Measurements from ENCODE around the gene ACTL9. TPM values are rescaled to one million over a fixed set of nuclear protein-coding genes. Genes with fewer than 3 reads are reported as not detected.

Gene ACTL9
- total and polyA plus RNA-seq, 2 experiments from 2014 or later = not detected

DNA sequence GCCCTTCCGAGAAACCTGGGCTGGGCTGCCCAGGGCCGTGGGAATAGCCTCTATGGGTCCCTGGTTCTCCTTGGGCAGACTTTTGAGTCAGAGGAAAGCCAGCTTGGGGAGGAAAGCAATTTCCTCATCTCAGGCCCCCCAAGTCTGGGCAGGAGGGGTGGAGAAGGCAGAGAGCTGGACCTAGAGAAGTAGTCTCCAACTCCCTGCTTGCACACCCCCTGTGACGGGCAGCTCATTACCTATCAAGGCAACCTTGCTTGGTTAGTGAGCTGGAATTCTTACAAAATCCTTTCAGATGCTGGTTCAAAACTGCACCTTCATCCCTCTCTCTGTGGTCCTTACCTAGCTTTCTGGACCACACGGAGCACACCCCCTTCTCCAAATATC, 33.9 kb downstream of the ACTL9 start:
- Histone ChIP-seq H2AFZ (no peak overlapping the region), H3K4me2 (no peak overlapping the region), H3K36me3 (ENCODE audit: insufficient read depth) (no peaks in the 10 kb centered on the region), H3K9me2 (ENCODE audit: insufficient read depth) (no peaks in the 10 kb centered on the region), H3K27me3 (ENCODE audit: insufficient read depth) (no peaks in the 10 kb centered on the region), H3F3A (replicated peaks; ENCODE audit: low read depth) (no peaks in the 10 kb centered on the region), H3K27ac (ENCODE audit: low read depth) (no peak overlapping the region), H3K4me3 (no peak overlapping the region), H3K79me2 (replicated peaks; ENCODE audit: insufficient read depth) (no peaks in the 10 kb centered on the region), H3K4me1 (ENCODE audit: insufficient read depth) (no peaks in the 10 kb centered on the region), H4K20me1 (replicated peaks; ENCODE audit: insufficient read depth) (no peaks in the 10 kb centered on the region)
- DNase-seq (ENCODE audit: low spot score) (no peak), ATAC-seq (no peak)
- TF ChIP-seq NANOG (IDR thresholded peaks at IDR 0.05; ENCODE audit: borderline replicate concordance) (no peak), POLR2AphosphoS5 (IDR thresholded peaks at IDR 0.05; ENCODE audit: low read depth) (no peak), ZNF114 (CRISPR knock-in tag; IDR thresholded peaks at IDR 0.05) (no peak), JUNB (IDR thresholded peaks at IDR 0.05; ENCODE audit: unreplicated experiment) (no peak), ZNF331 (CRISPR knock-in tag; IDR thresholded peaks at IDR 0.05; ENCODE audit: low read depth) (no peak), EZH2 (IDR thresholded peaks at IDR 0.05; ENCODE audit: low read depth, unreplicated experiment) (no peak), STAT1 (IDR thresholded peaks at IDR 0.05; ENCODE audit: unreplicated experiment) (no peak), CREB1 (CRISPR knock-in tag; IDR thresholded peaks at IDR 0.05; ENCODE audit: low read depth) (no peak), EZH2phosphoT487 (IDR thresholded peaks at IDR 0.05; ENCODE audit: unreplicated experiment) (no peak)
- TF ChIP-seq, protein P1, sequence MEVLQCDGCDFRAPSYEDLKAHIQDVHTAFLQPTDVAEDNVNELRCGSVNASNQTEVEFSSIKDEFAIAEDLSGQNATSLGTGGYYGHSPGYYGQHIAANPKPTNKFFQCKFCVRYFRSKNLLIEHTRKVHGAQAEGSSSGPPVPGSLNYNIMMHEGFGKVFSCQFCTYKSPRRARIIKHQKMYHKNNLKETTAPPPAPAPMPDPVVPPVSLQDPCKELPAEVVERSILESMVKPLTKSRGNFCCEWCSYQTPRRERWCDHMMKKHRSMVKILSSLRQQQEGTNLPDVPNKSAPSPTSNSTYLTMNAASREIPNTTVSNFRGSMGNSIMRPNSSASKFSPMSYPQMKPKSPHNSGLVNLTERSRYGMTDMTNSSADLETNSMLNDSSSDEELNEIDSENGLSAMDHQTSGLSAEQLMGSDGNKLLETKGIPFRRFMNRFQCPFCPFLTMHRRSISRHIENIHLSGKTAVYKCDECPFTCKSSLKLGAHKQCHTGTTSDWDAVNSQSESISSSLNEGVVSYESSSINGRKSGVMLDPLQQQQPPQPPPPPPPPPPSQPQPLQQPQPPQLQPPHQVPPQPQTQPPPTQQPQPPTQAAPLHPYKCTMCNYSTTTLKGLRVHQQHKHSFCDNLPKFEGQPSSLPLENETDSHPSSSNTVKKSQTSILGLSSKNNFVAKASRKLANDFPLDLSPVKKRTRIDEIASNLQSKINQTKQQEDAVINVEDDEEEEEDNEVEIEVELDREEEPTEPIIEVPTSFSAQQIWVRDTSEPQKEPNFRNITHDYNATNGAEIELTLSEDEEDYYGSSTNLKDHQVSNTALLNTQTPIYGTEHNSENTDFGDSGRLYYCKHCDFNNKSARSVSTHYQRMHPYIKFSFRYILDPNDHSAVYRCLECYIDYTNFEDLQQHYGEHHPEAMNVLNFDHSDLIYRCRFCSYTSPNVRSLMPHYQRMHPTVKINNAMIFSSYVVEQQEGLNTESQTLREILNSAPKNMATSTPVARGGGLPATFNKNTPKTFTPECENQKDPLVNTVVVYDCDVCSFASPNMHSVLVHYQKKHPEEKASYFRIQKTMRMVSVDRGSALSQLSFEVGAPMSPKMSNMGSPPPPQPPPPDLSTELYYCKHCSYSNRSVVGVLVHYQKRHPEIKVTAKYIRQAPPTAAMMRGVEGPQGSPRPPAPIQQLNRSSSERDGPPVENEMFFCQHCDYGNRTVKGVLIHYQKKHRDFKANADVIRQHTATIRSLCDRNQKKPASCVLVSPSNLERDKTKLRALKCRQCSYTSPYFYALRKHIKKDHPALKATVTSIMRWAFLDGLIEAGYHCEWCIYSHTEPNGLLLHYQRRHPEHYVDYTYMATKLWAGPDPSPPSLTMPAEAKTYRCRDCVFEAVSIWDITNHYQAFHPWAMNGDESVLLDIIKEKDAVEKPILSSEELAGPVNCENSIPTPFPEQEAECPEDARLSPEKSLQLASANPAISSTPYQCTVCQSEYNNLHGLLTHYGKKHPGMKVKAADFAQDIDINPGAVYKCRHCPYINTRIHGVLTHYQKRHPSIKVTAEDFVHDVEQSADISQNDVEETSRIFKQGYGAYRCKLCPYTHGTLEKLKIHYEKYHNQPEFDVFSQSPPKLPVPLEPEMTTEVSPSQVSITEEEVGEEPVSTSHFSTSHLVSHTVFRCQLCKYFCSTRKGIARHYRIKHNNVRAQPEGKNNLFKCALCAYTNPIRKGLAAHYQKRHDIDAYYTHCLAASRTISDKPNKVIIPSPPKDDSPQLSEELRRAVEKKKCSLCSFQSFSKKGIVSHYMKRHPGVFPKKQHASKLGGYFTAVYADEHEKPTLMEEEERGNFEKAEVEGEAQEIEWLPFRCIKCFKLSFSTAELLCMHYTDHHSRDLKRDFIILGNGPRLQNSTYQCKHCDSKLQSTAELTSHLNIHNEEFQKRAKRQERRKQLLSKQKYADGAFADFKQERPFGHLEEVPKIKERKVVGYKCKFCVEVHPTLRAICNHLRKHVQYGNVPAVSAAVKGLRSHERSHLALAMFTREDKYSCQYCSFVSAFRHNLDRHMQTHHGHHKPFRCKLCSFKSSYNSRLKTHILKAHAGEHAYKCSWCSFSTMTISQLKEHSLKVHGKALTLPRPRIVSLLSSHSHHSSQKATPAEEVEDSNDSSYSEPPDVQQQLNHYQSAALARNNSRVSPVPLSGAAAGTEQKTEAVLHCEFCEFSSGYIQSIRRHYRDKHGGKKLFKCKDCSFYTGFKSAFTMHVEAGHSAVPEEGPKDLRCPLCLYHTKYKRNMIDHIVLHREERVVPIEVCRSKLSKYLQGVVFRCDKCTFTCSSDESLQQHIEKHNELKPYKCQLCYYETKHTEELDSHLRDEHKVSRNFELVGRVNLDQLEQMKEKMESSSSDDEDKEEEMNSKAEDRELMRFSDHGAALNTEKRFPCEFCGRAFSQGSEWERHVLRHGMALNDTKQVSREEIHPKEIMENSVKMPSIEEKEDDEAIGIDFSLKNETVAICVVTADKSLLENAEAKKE (CRISPR knock-in tag; IDR thresholded peaks at IDR 0.05) = no peak
- TF ChIP-seq, protein P2, sequence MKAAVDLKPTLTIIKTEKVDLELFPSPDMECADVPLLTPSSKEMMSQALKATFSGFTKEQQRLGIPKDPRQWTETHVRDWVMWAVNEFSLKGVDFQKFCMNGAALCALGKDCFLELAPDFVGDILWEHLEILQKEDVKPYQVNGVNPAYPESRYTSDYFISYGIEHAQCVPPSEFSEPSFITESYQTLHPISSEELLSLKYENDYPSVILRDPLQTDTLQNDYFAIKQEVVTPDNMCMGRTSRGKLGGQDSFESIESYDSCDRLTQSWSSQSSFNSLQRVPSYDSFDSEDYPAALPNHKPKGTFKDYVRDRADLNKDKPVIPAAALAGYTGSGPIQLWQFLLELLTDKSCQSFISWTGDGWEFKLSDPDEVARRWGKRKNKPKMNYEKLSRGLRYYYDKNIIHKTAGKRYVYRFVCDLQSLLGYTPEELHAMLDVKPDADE (IDR thresholded peaks at IDR 0.05) = no peak
- TF ChIP-seq, protein P3, sequence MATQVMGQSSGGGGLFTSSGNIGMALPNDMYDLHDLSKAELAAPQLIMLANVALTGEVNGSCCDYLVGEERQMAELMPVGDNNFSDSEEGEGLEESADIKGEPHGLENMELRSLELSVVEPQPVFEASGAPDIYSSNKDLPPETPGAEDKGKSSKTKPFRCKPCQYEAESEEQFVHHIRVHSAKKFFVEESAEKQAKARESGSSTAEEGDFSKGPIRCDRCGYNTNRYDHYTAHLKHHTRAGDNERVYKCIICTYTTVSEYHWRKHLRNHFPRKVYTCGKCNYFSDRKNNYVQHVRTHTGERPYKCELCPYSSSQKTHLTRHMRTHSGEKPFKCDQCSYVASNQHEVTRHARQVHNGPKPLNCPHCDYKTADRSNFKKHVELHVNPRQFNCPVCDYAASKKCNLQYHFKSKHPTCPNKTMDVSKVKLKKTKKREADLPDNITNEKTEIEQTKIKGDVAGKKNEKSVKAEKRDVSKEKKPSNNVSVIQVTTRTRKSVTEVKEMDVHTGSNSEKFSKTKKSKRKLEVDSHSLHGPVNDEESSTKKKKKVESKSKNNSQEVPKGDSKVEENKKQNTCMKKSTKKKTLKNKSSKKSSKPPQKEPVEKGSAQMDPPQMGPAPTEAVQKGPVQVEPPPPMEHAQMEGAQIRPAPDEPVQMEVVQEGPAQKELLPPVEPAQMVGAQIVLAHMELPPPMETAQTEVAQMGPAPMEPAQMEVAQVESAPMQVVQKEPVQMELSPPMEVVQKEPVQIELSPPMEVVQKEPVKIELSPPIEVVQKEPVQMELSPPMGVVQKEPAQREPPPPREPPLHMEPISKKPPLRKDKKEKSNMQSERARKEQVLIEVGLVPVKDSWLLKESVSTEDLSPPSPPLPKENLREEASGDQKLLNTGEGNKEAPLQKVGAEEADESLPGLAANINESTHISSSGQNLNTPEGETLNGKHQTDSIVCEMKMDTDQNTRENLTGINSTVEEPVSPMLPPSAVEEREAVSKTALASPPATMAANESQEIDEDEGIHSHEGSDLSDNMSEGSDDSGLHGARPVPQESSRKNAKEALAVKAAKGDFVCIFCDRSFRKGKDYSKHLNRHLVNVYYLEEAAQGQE (IDR thresholded peaks at IDR 0.05; ENCODE audit: unreplicated experiment) = no peak
- TF ChIP-seq, protein P4, sequence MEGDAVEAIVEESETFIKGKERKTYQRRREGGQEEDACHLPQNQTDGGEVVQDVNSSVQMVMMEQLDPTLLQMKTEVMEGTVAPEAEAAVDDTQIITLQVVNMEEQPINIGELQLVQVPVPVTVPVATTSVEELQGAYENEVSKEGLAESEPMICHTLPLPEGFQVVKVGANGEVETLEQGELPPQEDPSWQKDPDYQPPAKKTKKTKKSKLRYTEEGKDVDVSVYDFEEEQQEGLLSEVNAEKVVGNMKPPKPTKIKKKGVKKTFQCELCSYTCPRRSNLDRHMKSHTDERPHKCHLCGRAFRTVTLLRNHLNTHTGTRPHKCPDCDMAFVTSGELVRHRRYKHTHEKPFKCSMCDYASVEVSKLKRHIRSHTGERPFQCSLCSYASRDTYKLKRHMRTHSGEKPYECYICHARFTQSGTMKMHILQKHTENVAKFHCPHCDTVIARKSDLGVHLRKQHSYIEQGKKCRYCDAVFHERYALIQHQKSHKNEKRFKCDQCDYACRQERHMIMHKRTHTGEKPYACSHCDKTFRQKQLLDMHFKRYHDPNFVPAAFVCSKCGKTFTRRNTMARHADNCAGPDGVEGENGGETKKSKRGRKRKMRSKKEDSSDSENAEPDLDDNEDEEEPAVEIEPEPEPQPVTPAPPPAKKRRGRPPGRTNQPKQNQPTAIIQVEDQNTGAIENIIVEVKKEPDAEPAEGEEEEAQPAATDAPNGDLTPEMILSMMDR (conservative IDR thresholded peaks at IDR 0.05; ENCODE audit: low read depth in 2 of 2) = no peak
- Mint-ChIP-seq H3K9me3 (peaks cover 83% of the 10 kb centered on the region), H3K27me3 (ENCODE audit: insufficient read depth, low read depth, poor library complexity) (peaks cover 2% of the 10 kb centered on the region), H3K4me3 (no peak overlapping the region), H3K4me1 (no peaks in the 10 kb centered on the region), H3K36me3 (ENCODE audit: low read depth) (peaks cover 43% of the 10 kb centered on the region), H3K27ac (no peak overlapping the region)
